ENCODE measurements around the gene ROR2.

DNA sequence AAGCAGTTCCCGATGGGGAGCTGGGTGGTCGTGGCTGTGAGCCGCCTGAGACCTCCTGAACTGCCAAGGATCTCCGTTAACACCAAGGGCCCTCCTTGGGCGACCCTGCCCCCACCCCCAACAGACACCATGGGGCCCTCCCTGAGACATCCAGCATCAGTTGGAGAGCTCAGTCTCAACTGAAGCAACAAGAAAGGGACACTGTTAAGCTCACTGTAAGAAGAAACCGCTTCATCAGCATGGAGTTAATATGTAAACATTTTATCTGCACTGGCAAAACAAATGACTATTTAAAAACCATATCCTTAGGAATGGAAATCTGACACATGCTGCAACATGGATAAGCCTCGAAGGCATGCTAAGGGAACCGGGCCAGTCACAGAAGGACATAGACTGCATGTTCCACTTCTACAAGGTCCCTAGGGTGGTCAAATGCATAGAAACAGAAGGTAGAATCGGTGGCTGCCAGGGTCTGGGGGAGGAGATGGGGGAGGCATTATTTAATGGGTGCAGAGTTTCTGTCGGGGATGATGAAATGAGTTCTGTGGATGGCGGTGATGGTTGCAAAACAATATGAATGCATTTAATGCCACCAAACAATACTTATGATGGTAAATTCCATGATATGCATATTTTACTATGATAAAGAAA lies 47.4 kb downstream of the ROR2 start:
- TF ChIP-seq POLR2A (IDR thresholded peaks at IDR 0.05; ENCODE audit: low read length) = no peak
- no peak for TF ChIP-seq GATA1 (IDR thresholded peaks at IDR 0.05; ENCODE audit: low read depth, low read length)
